SU-DHL-6 (cell line): Measurements from ENCODE around the gene KRT2.

ENCODE experiments used
- H2AFZ ChIP-seq: fragments of 200-600 bp; sonication (generic); 2 replicates; pipeline ENCODE4 v1.6.1; 2014; ENCODE audit warnings: low read depth, mild to moderate bottlenecking, moderate library complexity, mixed read lengths, antibody characterized with exemption, low read length; ENCODE audit not compliant: severe bottlenecking
- H3F3A ChIP-seq: fragments of 200-600 bp; shearing (Covaris generic); 2 replicates; pipeline ENCODE4 v1.6.0; 2016; ENCODE audit warnings: antibody characterized with exemption, mild to moderate bottlenecking; ENCODE audit not compliant: insufficient read depth
- H3K27ac ChIP-seq: fragments of 200-600 bp; sonication (generic); 2 replicates; pipeline ENCODE4 v1.5.1; 2016; ENCODE audit warnings: low read depth, mild to moderate bottlenecking, low read length, moderate library complexity, mixed read lengths
- H3K27me3 ChIP-seq: fragments of 200-600 bp; sonication (generic), shearing (Covaris generic); 2 replicates; pipeline ENCODE4 v1.6.0; 2014; ENCODE audit warnings: mild to moderate bottlenecking, low read length
- H3K36me3 ChIP-seq: fragments of 200-600 bp; sonication (generic); 2 replicates; pipeline ENCODE4 v1.6.1; 2014; ENCODE audit warnings: mild to moderate bottlenecking, low read length, mixed read lengths
- H3K4me2 ChIP-seq: fragments of 300-600, 200-600 bp; shearing (Covaris generic), sonication (generic); 2 replicates; pipeline ENCODE4 v1.6.0; 2014; ENCODE audit warnings: low read length, low read depth, mild to moderate bottlenecking; ENCODE audit not compliant: poor library complexity, severe bottlenecking
- H3K4me3 ChIP-seq: fragments of 200-600 bp; sonication (generic); 2 replicates; pipeline ENCODE4 v1.5.1; 2014; ENCODE audit warnings: antibody characterized with exemption, low read length, mild to moderate bottlenecking, mixed read lengths; ENCODE audit not compliant: insufficient read depth, poor library complexity, severe bottlenecking
- H3K79me2 ChIP-seq: fragments of 200-600 bp; sonication (generic); 2 replicates; pipeline ENCODE4 v1.6.1; 2014; ENCODE audit warnings: mild to moderate bottlenecking, low read length, moderate library complexity; ENCODE audit not compliant: insufficient read depth
- H3K9ac ChIP-seq: fragments of 200-600 bp; sonication (generic); 2 replicates; pipeline ENCODE4 v1.7.0; 2014; ENCODE audit warnings: mild to moderate bottlenecking, low read length
- H3K9me2 ChIP-seq: fragments of 200-600 bp; sonication (generic); replicated peaks from 2 replicates; pipeline ENCODE4 v1.6.1; 2014; ENCODE audit warnings: low read length; ENCODE audit not compliant: insufficient read depth
- H3K9me3 ChIP-seq: fragments of 200-600 bp; sonication (generic); 2 replicates; pipeline ENCODE4 v1.6.1; 2014; ENCODE audit warnings: low read length, mixed read lengths; ENCODE audit not compliant: insufficient read depth
- H4K20me1 ChIP-seq: fragments of 200-600 bp; sonication (generic); 2 replicates; pipeline ENCODE4 v1.6.1; 2014; ENCODE audit warnings: low read depth, mild to moderate bottlenecking, antibody characterized with exemption, low read length, moderate library complexity, mixed read lengths
- CTCF ChIP-seq: fragments of 200-600 bp; sonication (generic); IDR thresholded peaks from one replicate; pipeline ENCODE4 v1.5.1; 2017; ENCODE audit warnings: antibody characterized with exemption, mild to moderate bottlenecking, low read length, moderate library complexity; ENCODE audit not compliant: insufficient read depth, poor library complexity, severe bottlenecking
- EZH2phosphoT487 ChIP-seq: fragments of 200-600 bp; sonication (generic), shearing (Covaris generic); conservative IDR thresholded peaks from 2 replicates; pipeline ENCODE4 v1.6.1; 2018; ENCODE audit warnings: mild to moderate bottlenecking, antibody characterized with exemption, low read length, moderate library complexity, mixed read lengths

The KRT2 gene

GRCh38 chr12:52630599-52631200 lies 21.3 kb downstream of the KRT2 start:
- no peak overlapping the region for H3K4me3 ChIP-seq
- no peak overlapping the region for H3K9ac ChIP-seq
- H3K27ac ChIP-seq = no peak overlapping the region
- H2AFZ ChIP-seq = no peak overlapping the region
- H3K9me2 ChIP-seq = no peaks in the 10 kb centered on the region
- no peaks in the 10 kb centered on the region for H3K36me3 ChIP-seq
- no peaks in the 10 kb centered on the region for H3K79me2 ChIP-seq
- H4K20me1 ChIP-seq = no peaks in the 10 kb centered on the region
- H3K4me2 ChIP-seq = no peak overlapping the region
- no peaks in the 10 kb centered on the region for H3K27me3 ChIP-seq
- H3F3A ChIP-seq = no peaks in the 10 kb centered on the region
- no peaks in the 10 kb centered on the region for H3K9me3 ChIP-seq
- TF ChIP-seq EZH2phosphoT487 (no peak), CTCF (no peak)

GRCh38 chr12:52630008-52630500 lies 22.0 kb downstream of the KRT2 start:
- H3K79me2 ChIP-seq = no peaks in the 10 kb centered on the region
- no peak overlapping the region for H2AFZ ChIP-seq
- H3K36me3 ChIP-seq = no peaks in the 10 kb centered on the region
- H3K9ac ChIP-seq = no peak overlapping the region
- no peak overlapping the region for H3K4me2 ChIP-seq
- TF ChIP-seq CTCF = no peak
- no peak for TF ChIP-seq EZH2phosphoT487
- no peaks in the 10 kb centered on the region for H3F3A ChIP-seq
- H3K4me3 ChIP-seq = no peak overlapping the region
- H3K9me3 ChIP-seq = no peaks in the 10 kb centered on the region
- no peak overlapping the region for H3K27ac ChIP-seq
- H3K9me2 ChIP-seq = no peaks in the 10 kb centered on the region
- H3K27me3 ChIP-seq = no peaks in the 10 kb centered on the region
- no peaks in the 10 kb centered on the region for H4K20me1 ChIP-seq

- Histone ChIP-seq H3K27ac (no peak overlapping the region), H3K36me3 (no peaks in the 10 kb centered on the region)
- no peak for TF ChIP-seq EZH2phosphoT487
- no peak for TF ChIP-seq CTCF
These were observed 22.6 kb downstream of the KRT2 start for GRCh38 chr12:52629281-52630007.

More at GRCh38 chr12:52629281-52630007, 22.6 kb downstream of the KRT2 start:
- H3K4me3 ChIP-seq = no peak overlapping the region
- H3K9me3 ChIP-seq = no peaks in the 10 kb centered on the region
- no peaks in the 10 kb centered on the region for H3K79me2 ChIP-seq
- no peak overlapping the region for H2AFZ ChIP-seq
- H3K4me2 ChIP-seq = no peak overlapping the region
- no peaks in the 10 kb centered on the region for H3K9me2 ChIP-seq
- H3K27me3 ChIP-seq = no peaks in the 10 kb centered on the region
- no peaks in the 10 kb centered on the region for H3F3A ChIP-seq
- no peaks in the 10 kb centered on the region for H4K20me1 ChIP-seq
- no peak overlapping the region for H3K9ac ChIP-seq
